ACC112 (cell line): ENCODE data around the gene MSI2.

Experiments
- H2AFZ ChIP-seq: fragments of 200-600 bp; sonication (generic); one replicate; pipeline ENCODE4 v1.6.0; 2017; ENCODE audit warnings: antibody characterized with exemption, low read length; ENCODE audit not compliant: unreplicated experiment
- H3K27ac ChIP-seq: fragments of 200-600 bp; sonication (generic); 2 replicates; pipeline ENCODE4 v1.5.1; 2014; ENCODE audit warnings: low read depth, mild to moderate bottlenecking, antibody characterized with exemption, low read length, moderate library complexity
- H3K27me3 ChIP-seq: fragments of 200-600 bp; sonication (generic); 2 replicates; pipeline ENCODE4 v1.6.1; 2014; ENCODE audit warnings: mild to moderate bottlenecking, antibody characterized with exemption, low read length, moderate library complexity, mixed read lengths; ENCODE audit not compliant: insufficient read depth
- H3K36me3 ChIP-seq: fragments of 200-600 bp; sonication (generic); 2 replicates; pipeline ENCODE4 v1.6.1; 2016; ENCODE audit warnings: mild to moderate bottlenecking, antibody characterized with exemption, low read length, moderate library complexity, mixed read lengths; ENCODE audit not compliant: insufficient read depth
- H3K4me1 ChIP-seq: fragments of 200-600 bp; sonication (generic); one replicate; pipeline ENCODE4 v1.6.1; 2016; ENCODE audit warnings: low read length, mixed read lengths; ENCODE audit not compliant: insufficient read depth, unreplicated experiment, control insufficient read depth
- H3K4me3 ChIP-seq: fragments of 200-600 bp; sonication (generic); 2 replicates; pipeline ENCODE4 v1.5.1; 2014; ENCODE audit warnings: mild to moderate bottlenecking, low read depth, low read length
- H3K79me2 ChIP-seq: fragments of 200-600 bp; sonication (generic); one replicate; pipeline ENCODE4 v1.6.0; 2016; ENCODE audit warnings: low read length; ENCODE audit not compliant: control insufficient read depth, unreplicated experiment, insufficient read depth

Gene MSI2

GRCh38 chr17:57663326-57664070 is 407.2 kb downstream of the MSI2 start:
- H2AFZ ChIP-seq: no peak overlapping the region
- H3K4me1 ChIP-seq: peaks cover 12% of the 10 kb centered on the region
- no peaks in the 10 kb centered on the region for H3K36me3 ChIP-seq
- no peaks in the 10 kb centered on the region for H3K79me2 ChIP-seq
- peak overlapping the region; percentile 71 for H3K27ac ChIP-seq
- H3K4me3 ChIP-seq: no peak overlapping the region
- no peaks in the 10 kb centered on the region for H3K27me3 ChIP-seq

DNA sequence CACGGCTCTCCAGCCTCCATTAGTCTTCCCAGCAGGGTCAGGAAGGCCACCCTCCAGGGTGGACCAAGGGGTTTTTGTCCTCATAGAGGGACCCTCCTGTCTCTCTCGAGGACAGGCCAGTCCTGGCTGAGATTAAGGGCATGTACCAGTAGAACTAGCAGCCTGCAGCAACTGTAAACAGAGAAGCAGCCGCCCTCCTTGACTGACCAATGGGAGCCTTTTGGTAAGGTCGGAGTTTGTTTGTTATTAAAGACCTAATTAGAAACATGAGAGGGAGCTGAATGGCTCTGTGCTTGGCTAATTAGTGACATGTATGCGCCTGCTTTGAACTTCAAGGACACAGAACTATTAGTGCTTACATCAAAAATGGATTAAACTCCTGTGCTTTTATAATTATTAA is 408.8 kb downstream of the MSI2 start:
- no peak overlapping the region for H3K27ac ChIP-seq
- no peak overlapping the region for H3K4me3 ChIP-seq
- H3K79me2 ChIP-seq: no peaks in the 10 kb centered on the region
- no peaks in the 10 kb centered on the region for H3K36me3 ChIP-seq
- H3K27me3 ChIP-seq: no peaks in the 10 kb centered on the region
- no peak overlapping the region for H2AFZ ChIP-seq
- peaks cover 12% of the 10 kb centered on the region for H3K4me1 ChIP-seq

GRCh38 chr17:57665696-57666095 is 409.4 kb downstream of the MSI2 start:
- Histone ChIP-seq H3K4me3 (no peak overlapping the region), H3K36me3 (no peaks in the 10 kb centered on the region), H3K79me2 (no peaks in the 10 kb centered on the region), H3K27ac (no peak overlapping the region), H3K4me1 (peaks cover 12% of the 10 kb centered on the region), H3K27me3 (no peaks in the 10 kb centered on the region), H2AFZ (no peak overlapping the region)

DNA sequence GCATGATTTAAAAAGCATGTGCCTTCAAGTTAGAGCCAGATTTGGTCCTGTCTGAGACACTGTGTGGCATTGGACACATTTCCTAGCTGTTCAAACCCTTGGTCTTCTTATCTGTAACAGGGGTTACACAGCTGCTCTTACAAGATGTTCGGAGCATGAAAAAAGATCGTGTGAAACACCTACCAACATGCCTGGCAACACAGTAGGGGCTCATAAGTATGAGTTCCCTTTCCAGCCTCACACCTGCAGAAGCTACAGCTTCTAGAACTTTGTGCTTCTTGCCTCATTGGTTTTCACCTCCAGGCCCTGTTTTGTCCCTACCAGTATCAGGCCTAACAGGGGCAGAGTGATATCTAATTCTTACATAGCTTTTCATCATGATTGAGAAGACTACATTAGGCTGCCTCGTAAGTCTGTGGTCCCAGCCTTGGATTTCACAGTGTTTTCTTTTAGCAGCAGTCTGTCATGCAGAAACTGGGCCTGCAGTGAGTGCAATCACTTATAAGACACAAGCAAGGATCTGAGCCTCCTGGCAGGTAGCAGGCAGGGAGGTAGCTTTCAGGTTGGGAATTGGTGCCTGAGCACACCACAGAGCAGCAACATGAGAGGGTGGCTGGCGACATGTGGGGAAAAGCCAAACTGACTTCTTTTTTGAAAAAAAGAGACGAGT is 410.0 kb downstream of the MSI2 start:
- Histone ChIP-seq H3K4me1 (peaks cover 12% of the 10 kb centered on the region), H3K27me3 (no peaks in the 10 kb centered on the region), H3K36me3 (no peaks in the 10 kb centered on the region), H3K79me2 (no peaks in the 10 kb centered on the region), H3K4me3 (no peak overlapping the region), H2AFZ (no peak overlapping the region), H3K27ac (no peak overlapping the region)

DNA sequence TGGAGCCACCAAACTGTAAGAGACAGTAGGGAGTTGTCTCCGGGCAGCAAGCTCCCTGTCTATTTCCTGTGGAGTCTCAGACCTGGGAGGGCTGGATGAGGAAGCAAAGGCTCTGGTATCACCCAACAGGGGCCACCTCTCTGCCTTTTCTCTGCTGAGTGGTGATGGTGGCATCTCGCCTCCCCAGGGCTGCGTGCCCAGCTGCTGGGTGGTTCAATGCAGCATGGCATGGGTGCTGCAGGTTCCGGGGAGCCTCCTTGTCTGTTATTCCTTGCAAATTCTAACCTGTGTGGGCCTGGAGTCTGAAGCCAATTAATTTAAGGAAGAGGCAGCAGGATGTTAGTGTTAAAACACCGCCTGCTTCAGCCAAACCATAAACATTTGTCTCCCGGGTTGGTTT is 410.6 kb downstream of the MSI2 start:
- Histone ChIP-seq H3K4me3 (no peak overlapping the region), H3K27me3 (no peaks in the 10 kb centered on the region), H3K27ac (no peak overlapping the region), H3K36me3 (no peaks in the 10 kb centered on the region), H3K4me1 (peaks cover 12% of the 10 kb centered on the region), H2AFZ (no peak overlapping the region), H3K79me2 (no peaks in the 10 kb centered on the region)

GRCh38 chr17:57667461-57667923 is 411.2 kb downstream of the MSI2 start:
- Histone ChIP-seq H3K27me3 (no peaks in the 10 kb centered on the region), H2AFZ (no peak overlapping the region), H3K27ac (no peak overlapping the region), H3K36me3 (no peaks in the 10 kb centered on the region), H3K4me3 (no peak overlapping the region), H3K79me2 (no peaks in the 10 kb centered on the region), H3K4me1 (peaks cover 14% of the 10 kb centered on the region)

DNA sequence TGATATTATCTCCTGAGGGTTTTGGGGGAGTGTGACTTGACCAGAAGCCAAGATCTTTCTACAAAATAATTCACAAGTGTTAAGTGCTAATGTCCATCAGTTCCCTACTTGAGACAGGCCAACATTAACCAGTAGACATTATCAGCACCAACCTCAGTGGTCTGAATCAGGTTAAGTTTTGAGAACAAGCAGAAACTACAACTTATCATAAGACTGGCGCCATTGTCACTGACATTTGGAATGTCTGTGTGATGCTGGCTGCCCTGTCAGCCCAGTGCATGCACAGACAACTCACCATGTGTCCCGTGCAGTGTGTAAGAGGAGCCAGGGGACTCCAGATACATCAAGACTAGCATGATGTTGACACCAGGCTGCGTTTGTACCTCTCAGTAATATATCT is 412.0 kb downstream of the MSI2 start:
- Histone ChIP-seq H3K27ac (no peak overlapping the region), H3K27me3 (no peaks in the 10 kb centered on the region), H3K4me1 (peaks cover 10% of the 10 kb centered on the region), H3K36me3 (no peaks in the 10 kb centered on the region), H3K4me3 (no peak overlapping the region), H3K79me2 (no peaks in the 10 kb centered on the region), H2AFZ (no peak overlapping the region)

- Histone ChIP-seq H3K27ac (no peak overlapping the region), H3K36me3 (no peaks in the 10 kb centered on the region), H2AFZ (no peak overlapping the region), H3K27me3 (no peaks in the 10 kb centered on the region), H3K4me1 (peaks cover 6% of the 10 kb centered on the region), H3K79me2 (no peaks in the 10 kb centered on the region), H3K4me3 (no peak overlapping the region)
Measured at GRCh38 chr17:57669671-57670529, 413.6 kb downstream of the MSI2 start.

- H3K27ac ChIP-seq: no peak overlapping the region
- H3K4me1 ChIP-seq: peaks cover 6% of the 10 kb centered on the region
Measured at GRCh38 chr17:57670769-57671569, 414.6 kb downstream of the MSI2 start.

More at GRCh38 chr17:57670769-57671569, 414.6 kb downstream of the MSI2 start:
- no peak overlapping the region for H3K4me3 ChIP-seq
- no peaks in the 10 kb centered on the region for H3K79me2 ChIP-seq
- no peak overlapping the region for H2AFZ ChIP-seq
- no peaks in the 10 kb centered on the region for H3K36me3 ChIP-seq
- no peaks in the 10 kb centered on the region for H3K27me3 ChIP-seq
